HepG2 (cell line): ENCODE measurements around the gene PFN4. TPM values are rescaled to one million over a fixed set of nuclear protein-coding genes. Genes with fewer than 3 reads are reported as not detected.
A peak's percentile ranks its signal among the peaks of the same experiment; 100 is the strongest.

Source experiments
- CBFB ChIP-seq: sonication (generic); formaldehyde crosslinking; IDR thresholded peaks from 2 replicates; pipeline ENCODE4 v1.4.0; 2020; ENCODE audit warnings: missing genetic modification reagents
- FOXK1 ChIP-seq: sonication (generic); formaldehyde crosslinking; IDR thresholded peaks from 2 replicates; pipeline ENCODE4 v1.4.0; 2020; ENCODE audit warnings: low read depth, missing genetic modification reagents, borderline replicate concordance
- FOXO4 ChIP-seq: sonication (generic); formaldehyde crosslinking; conservative IDR thresholded peaks from 2 replicates; pipeline ENCODE4 v1.8.1; 2023; ENCODE audit warnings: missing genetic modification reagents
- MAZ ChIP-seq, 2 experiments: sonication (generic) in 1 of 2; formaldehyde crosslinking in 1 of 2; IDR thresholded peaks; 2 replicates each; pipeline versions ENCODE4 v1.5.0 to v1.6.1; 2012 to 2020; ENCODE audit warnings: low read depth in 2 of 2, mild to moderate bottlenecking in 2 of 2, borderline replicate concordance in 1 of 2, improper control_type of control experiment in 1 of 2, low read length in 1 of 2, missing genetic modification reagents in 1 of 2, moderate library complexity in 1 of 2
- NONO ChIP-seq, 2 experiments: fragments of 450-650 bp in 1 of 2; sonication (generic) in 1 of 2; formaldehyde crosslinking in 1 of 2; IDR thresholded peaks in 1 of 2; conservative IDR thresholded peaks in 1 of 2; 2 replicates each; pipeline versions ENCODE4 v1.6.1 to v1.8.0; 2017 to 2022; ENCODE audit warnings: mild to moderate bottlenecking in 1 of 2, missing genetic modification reagents in 1 of 2, moderate library complexity in 1 of 2
- PAX8 ChIP-seq: sonication (generic); formaldehyde crosslinking; IDR thresholded peaks from 2 replicates; pipeline ENCODE4 v1.8.0; 2022; ENCODE audit warnings: mild to moderate bottlenecking, missing genetic modification reagents, borderline replicate concordance
- PTBP1 ChIP-seq: fragments of 200-400 bp; formaldehyde crosslinking; IDR thresholded peaks from 2 replicates; pipeline ENCODE4 v1.6.1; 2018; ENCODE audit warnings: low read length, low read depth; ENCODE audit not compliant: poor library complexity, severe bottlenecking
- TGIF2 ChIP-seq: IDR thresholded peaks from 2 replicates; pipeline ENCODE4 v1.6.1; 2016; ENCODE audit warnings: control low read depth, missing compliant biosample characterization
- ZFAT ChIP-seq: sonication (generic); formaldehyde crosslinking; conservative IDR thresholded peaks from 2 replicates; pipeline ENCODE4 v1.8.1; 2023; ENCODE audit warnings: missing genetic modification reagents, inconsistent platforms
- ZNF260 ChIP-seq: sonication (generic); formaldehyde crosslinking; IDR thresholded peaks from 2 replicates; pipeline ENCODE4 v1.4.0; 2020; ENCODE audit warnings: missing genetic modification reagents, low read depth, mild to moderate bottlenecking, borderline replicate concordance
- ZNF546 ChIP-seq: sonication (generic); formaldehyde crosslinking; conservative IDR thresholded peaks from 2 replicates; pipeline ENCODE4 v1.8.1; 2023; ENCODE audit warnings: mild to moderate bottlenecking, missing genetic modification reagents
- ZNF709 ChIP-seq: sonication (generic); formaldehyde crosslinking; IDR thresholded peaks from 2 replicates; pipeline ENCODE4 v1.5.0; 2020; ENCODE audit warnings: mild to moderate bottlenecking, missing genetic modification reagents
- ZNF883 ChIP-seq: sonication (generic); formaldehyde crosslinking; IDR thresholded peaks from 2 replicates; pipeline ENCODE4 v1.5.1; 2020; ENCODE audit warnings: mild to moderate bottlenecking, missing genetic modification reagents; ENCODE audit errors: not compliant biosample characterization
- polyA plus RNA-seq, 8 experiments: library from polyadenylated mRNA; depleted of rRNA in 3 of 8; stranded (reverse) in 7 of 8; unstranded in 1 of 8; fragments of >200 nt; fragmentation: Illumina TruSeq in 4 of 8; extraction: Trizol in 4 of 8; gene quantifications; 2 replicates each; pipeline versions ENCODE4 v1.2.1 to v1.2.3, GENCODE V29; 2011 to 2016; ENCODE audit warnings: low read depth in 4 of 8, missing spikeins in 1 of 8, mixed read lengths in 1 of 8; ENCODE audit not compliant: insufficient read depth in 1 of 8
- total RNA-seq, 5 experiments: library from RNA; depleted of rRNA; stranded (reverse); fragments of >200 nt; fragmentation: Illumina TruSeq; extraction: Trizol; gene quantifications; 2 replicates each; pipeline ENCODE4 v1.2.3, GENCODE V29; 2016; ENCODE audit warnings: low read depth in 1 of 5
- TF ChIP-seq, protein P1 (sequence below): IDR thresholded peaks from 2 replicates; pipeline ENCODE4 v1.6.1; 2016; ENCODE audit warnings: low read depth, control low read depth
- TF ChIP-seq, protein P2 (sequence below): IDR thresholded peaks from 2 replicates; pipeline ENCODE4 v1.6.1; 2016; ENCODE audit warnings: missing compliant biosample characterization, missing genetic modification reagents, borderline replicate concordance

The PFN4 gene
- total and polyA plus RNA-seq, 2 of the 13 experiments (the other 11 are each of a cell fraction or from before 2014, with no cell fraction given), result 0.12 to 0.20 TPM

GRCh38 chr2:24123195-24123921 lies at the start of gene PFN4, which contains the start of gene FAM228B (continued):
- TF ChIP-seq FOXO4 (CRISPR knock-in tag) (0 out of 2 replicates have a peak, but pooled peaks have one; percentile 40), PTBP1 (no peak), ZNF546 (CRISPR knock-in tag) (peak; percentile 86), ZFAT (CRISPR knock-in tag) (no peak; the same call in 1 of the 2 replicates), ZNF709 (CRISPR knock-in tag) (peak; percentile 90; the same call in 1 of the 2 replicates), MAZ (IDR thresholded peaks at IDR 0.05; ENCODE audit: borderline replicate concordance, low read depth, low read length) (0 out of 2 replicates have a peak, but pooled peaks have one; percentile 21), MAZ (CRISPR knock-in tag; IDR thresholded peaks at IDR 0.05; ENCODE audit: low read depth) (peak; percentile 92), ZNF883 (CRISPR knock-in tag) (peak; percentile 83), CBFB (CRISPR knock-in tag) (peak; percentile 44), FOXK1 (peak; percentile 36; the same call in 1 of the 2 replicates), ZNF260 (CRISPR knock-in tag) (no peak), NONO (IDR thresholded peaks at IDR 0.05) (no peak), NONO (CRISPR knock-in tag; conservative IDR thresholded peaks at IDR 0.05) (peak; percentile 85), TGIF2 (no peak), PAX8 (CRISPR knock-in tag) (no peak)
- TF ChIP-seq, protein P1, sequence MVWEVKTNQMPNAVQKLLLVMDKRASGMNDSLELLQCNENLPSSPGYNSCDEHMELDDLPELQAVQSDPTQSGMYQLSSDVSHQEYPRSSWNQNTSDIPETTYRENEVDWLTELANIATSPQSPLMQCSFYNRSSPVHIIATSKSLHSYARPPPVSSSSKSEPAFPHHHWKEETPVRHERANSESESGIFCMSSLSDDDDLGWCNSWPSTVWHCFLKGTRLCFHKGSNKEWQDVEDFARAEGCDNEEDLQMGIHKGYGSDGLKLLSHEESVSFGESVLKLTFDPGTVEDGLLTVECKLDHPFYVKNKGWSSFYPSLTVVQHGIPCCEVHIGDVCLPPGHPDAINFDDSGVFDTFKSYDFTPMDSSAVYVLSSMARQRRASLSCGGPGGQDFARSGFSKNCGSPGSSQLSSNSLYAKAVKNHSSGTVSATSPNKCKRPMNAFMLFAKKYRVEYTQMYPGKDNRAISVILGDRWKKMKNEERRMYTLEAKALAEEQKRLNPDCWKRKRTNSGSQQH (CRISPR knock-in tag), result no peak
- TF ChIP-seq, protein P2, sequence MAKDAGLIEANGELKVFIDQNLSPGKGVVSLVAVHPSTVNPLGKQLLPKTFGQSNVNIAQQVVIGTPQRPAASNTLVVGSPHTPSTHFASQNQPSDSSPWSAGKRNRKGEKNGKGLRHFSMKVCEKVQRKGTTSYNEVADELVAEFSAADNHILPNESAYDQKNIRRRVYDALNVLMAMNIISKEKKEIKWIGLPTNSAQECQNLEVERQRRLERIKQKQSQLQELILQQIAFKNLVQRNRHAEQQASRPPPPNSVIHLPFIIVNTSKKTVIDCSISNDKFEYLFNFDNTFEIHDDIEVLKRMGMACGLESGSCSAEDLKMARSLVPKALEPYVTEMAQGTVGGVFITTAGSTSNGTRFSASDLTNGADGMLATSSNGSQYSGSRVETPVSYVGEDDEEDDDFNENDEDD, result peak; percentile 81
